ENCODE measurements around the gene CEMIP. TPM values are rescaled to one million over a fixed set of nuclear protein-coding genes. Genes with fewer than 3 reads are reported as not detected.

Gene CEMIP
- polyA plus RNA-seq, 1 donor (not counting 4 experiments of a cell fraction or from before 2014, with no cell fraction given) = 2.3 TPM

DNA sequence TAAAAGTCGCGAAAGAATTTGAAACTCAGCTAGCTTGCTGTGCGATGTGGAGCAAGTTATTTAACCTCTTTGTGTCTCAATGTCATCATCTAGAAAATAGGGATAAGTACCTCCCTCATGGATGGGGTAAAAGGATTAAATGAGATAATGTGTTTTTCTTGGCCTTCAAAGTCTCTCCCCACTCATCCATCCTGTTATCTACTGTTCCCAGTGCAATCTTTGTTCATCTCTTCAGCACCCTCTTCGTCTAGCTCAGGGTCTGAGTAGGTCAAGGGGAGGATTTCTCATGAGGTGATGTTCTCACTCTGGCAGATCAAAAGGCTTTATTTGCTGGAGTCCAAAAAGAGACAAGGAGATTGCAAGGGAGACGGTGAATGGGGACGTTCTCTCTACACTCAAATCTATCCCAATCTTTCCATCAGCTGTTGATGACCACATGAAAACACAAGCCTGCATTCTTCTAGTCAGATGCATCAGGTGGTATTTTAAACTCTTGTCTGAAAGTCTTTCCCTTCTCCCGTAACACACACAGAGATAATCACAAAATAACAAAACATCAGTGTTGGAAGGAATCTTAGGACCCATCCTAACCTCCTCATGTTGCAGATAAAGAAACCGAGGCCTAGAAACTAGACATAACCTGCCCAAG lies 209.1 kb downstream of the CEMIP start:
- Histone ChIP-seq H3K79me2 (ENCODE audit: control insufficient read depth, insufficient read depth, low read length) (peaks cover 60% of the 10 kb centered on the region), H3K4me3 (ENCODE audit: control insufficient read depth in 2 of 3, extremely low read depth in 1 of 3, insufficient read depth in 2 of 3, low read depth in 1 of 3, low read length in 3 of 3) (peak overlapping the region; percentile 84 to 100 (median 99)), H3K9me3 (ENCODE audit: control insufficient read depth, low read depth, low read length) (no peaks in the 10 kb centered on the region), H3K36me3 (ENCODE audit: control insufficient read depth in 2 of 2, extremely low read depth in 1 of 2, insufficient read depth in 2 of 2, low read length in 2 of 2) (peaks cover 0 to 11% of the 10 kb centered on the region in 2 experiments), H3K9me1 (ENCODE audit: control insufficient read depth, extremely low read depth, insufficient read depth, low read length) (peaks cover 4% of the 10 kb centered on the region), H3K4me2 (ENCODE audit: control insufficient read depth, extremely low read depth, insufficient read depth, low read depth, low read length) (peak overlapping the region; percentile 94), H3K9ac (ENCODE audit: control insufficient read depth, extremely low read depth, insufficient read depth, low read length) (peak overlapping the region; percentile 95), H4K20me1 (ENCODE audit: control insufficient read depth, extremely low read depth, insufficient read depth, low read length) (peaks cover 6% of the 10 kb centered on the region), H3K27me3 (ENCODE audit: control insufficient read depth, extremely low read depth, insufficient read depth, low read length) (no peaks in the 10 kb centered on the region), H3K4me1 (ENCODE audit: control insufficient read depth, extremely low read depth, insufficient read depth, low read length) (peaks cover 54% of the 10 kb centered on the region), H2AFZ (ENCODE audit: control insufficient read depth, low read length) (no peak overlapping the region), H3K27ac (ENCODE audit: control insufficient read depth, insufficient read depth, low read length) (peak overlapping the region; percentile 86)
- TF ChIP-seq EZH2 (IDR thresholded peaks at IDR 0.05; ENCODE audit: low read length) = no peak
- TF ChIP-seq, protein P1, sequence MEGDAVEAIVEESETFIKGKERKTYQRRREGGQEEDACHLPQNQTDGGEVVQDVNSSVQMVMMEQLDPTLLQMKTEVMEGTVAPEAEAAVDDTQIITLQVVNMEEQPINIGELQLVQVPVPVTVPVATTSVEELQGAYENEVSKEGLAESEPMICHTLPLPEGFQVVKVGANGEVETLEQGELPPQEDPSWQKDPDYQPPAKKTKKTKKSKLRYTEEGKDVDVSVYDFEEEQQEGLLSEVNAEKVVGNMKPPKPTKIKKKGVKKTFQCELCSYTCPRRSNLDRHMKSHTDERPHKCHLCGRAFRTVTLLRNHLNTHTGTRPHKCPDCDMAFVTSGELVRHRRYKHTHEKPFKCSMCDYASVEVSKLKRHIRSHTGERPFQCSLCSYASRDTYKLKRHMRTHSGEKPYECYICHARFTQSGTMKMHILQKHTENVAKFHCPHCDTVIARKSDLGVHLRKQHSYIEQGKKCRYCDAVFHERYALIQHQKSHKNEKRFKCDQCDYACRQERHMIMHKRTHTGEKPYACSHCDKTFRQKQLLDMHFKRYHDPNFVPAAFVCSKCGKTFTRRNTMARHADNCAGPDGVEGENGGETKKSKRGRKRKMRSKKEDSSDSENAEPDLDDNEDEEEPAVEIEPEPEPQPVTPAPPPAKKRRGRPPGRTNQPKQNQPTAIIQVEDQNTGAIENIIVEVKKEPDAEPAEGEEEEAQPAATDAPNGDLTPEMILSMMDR (optimal IDR thresholded peaks at IDR 0.05 in 1 of 3, IDR thresholded peaks at IDR 0.05 in 1 of 3, conservative IDR thresholded peaks at IDR 0.05 in 1 of 3; ENCODE audit: extremely low read depth in 1 of 3, insufficient read depth in 2 of 3, low read length in 3 of 3) = no peak
- FAIRE-seq (no peak), DNase-seq (ENCODE audit: low read depth, low spot score) (no peak)
- dilution Hi-C loops (cut with MboI; ENCODE audit: extremely low pct_ligation_motif_present, low sequenced_read_pairs) = no loop called here

DNA sequence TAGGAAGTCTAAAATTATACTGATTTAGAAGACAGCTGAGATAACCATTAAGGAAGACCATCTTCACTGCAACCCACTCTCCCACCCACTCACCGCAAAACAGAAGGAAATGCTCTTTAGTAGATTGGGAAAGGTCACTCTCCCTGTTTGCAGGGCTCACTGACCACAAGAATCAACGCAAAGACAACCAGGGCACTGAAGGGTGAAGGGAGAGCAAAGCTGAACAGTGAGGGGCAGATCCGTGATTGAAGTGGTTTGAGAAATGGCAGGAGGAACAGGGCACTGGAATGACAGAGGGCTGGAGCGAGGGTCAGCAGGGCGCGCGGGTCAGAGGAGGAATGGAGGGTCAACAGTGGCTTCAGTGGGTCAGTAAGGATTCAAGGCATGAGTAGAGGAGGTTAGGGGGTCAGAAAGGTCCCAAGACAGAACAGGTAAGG lies 209.9 kb downstream of the CEMIP start:
- dilution Hi-C loops (cut with MboI; ENCODE audit: extremely low pct_ligation_motif_present, low sequenced_read_pairs) = no loop called here
- Histone ChIP-seq H2AFZ (ENCODE audit: control insufficient read depth, low read length) (peak overlapping the region; percentile 96), H3K4me3 (ENCODE audit: control insufficient read depth in 2 of 3, extremely low read depth in 1 of 3, insufficient read depth in 2 of 3, low read depth in 1 of 3, low read length in 3 of 3) (peak overlapping the region; percentile 84 to 100 (median 99)), H3K9me3 (ENCODE audit: control insufficient read depth, low read depth, low read length) (no peaks in the 10 kb centered on the region), H4K20me1 (ENCODE audit: control insufficient read depth, extremely low read depth, insufficient read depth, low read length) (peaks cover 6% of the 10 kb centered on the region), H3K79me2 (ENCODE audit: control insufficient read depth, insufficient read depth, low read length) (peaks cover 54% of the 10 kb centered on the region), H3K4me2 (ENCODE audit: control insufficient read depth, extremely low read depth, insufficient read depth, low read depth, low read length) (peak overlapping the region; percentile 94), H3K36me3 (ENCODE audit: control insufficient read depth in 2 of 2, extremely low read depth in 1 of 2, insufficient read depth in 2 of 2, low read length in 2 of 2) (peaks cover 0 to 11% of the 10 kb centered on the region in 2 experiments), H3K27me3 (ENCODE audit: control insufficient read depth, extremely low read depth, insufficient read depth, low read length) (no peaks in the 10 kb centered on the region), H3K9ac (ENCODE audit: control insufficient read depth, extremely low read depth, insufficient read depth, low read length) (peak overlapping the region; percentile 95), H3K9me1 (ENCODE audit: control insufficient read depth, extremely low read depth, insufficient read depth, low read length) (peaks cover 4% of the 10 kb centered on the region), H3K27ac (ENCODE audit: control insufficient read depth, insufficient read depth, low read length) (peak overlapping the region; percentile 86), H3K4me1 (ENCODE audit: control insufficient read depth, extremely low read depth, insufficient read depth, low read length) (peaks cover 54% of the 10 kb centered on the region)
- FAIRE-seq = no peak
- no peak for DNase-seq (ENCODE audit: low read depth, low spot score)
- TF ChIP-seq EZH2 (IDR thresholded peaks at IDR 0.05; ENCODE audit: low read length) = no peak
- TF ChIP-seq, protein P1 (optimal IDR thresholded peaks at IDR 0.05 in 1 of 3, IDR thresholded peaks at IDR 0.05 in 1 of 3, conservative IDR thresholded peaks at IDR 0.05 in 1 of 3; ENCODE audit: extremely low read depth in 1 of 3, insufficient read depth in 2 of 3, low read length in 3 of 3) = no peak

Measured in keratinocyte (primary cell).